Measurements from ENCODE around the gene GALK2.

The GALK2 gene

DNA sequence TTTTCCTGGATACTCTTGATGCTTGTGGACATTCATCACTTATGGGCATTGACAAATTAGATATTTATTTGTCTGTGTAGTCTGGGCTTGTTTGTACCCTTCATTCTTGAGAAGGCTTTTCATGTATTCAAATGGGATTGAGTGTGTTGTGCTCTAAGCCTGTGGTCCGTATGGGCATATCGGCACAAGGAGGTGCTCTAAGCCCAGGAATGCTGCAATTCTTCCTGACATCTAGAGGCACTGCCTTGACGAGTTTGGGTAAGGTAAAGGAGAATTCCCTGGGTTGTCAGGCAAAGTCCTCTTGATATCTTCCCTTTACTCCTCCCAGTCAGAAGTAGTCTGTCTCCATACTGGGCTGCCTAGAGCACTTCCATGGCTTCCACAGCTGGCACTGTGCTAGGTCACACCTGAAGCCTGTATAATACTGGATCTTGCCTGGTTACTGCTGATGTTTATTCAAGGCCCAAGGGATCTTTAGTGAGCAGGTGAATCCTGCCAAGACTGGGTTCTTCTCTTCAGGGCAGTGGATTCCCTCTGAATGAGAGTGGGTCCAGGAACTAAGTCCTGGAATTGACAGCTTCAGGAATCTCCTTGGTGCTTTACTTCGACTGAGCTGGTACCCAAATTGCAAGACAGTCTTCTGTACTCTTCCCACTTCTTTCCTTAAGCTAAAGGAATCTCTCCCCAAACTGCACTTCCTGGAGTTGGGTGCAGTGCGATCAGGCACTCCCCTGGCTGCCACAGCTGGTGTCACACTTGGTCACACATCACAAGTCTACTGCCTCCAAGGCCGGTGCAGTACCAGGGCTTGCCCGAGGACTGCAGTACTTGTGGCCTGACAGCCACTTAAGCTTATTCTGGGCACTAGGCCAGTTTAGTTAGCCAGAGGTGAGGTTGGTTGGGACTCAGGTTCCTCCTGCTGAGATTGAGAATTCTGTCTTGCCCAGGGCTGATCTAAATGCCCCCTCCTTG is 46.0 kb downstream of the GALK2 start:
- peaks cover 13 to 34% of the 10 kb centered on the region in 2 donors for H3K4me1 Mint-ChIP-seq (ENCODE audit: low read depth in 2 of 2)
- H3K27ac Mint-ChIP-seq: no peak overlapping the region
- H3K4me3 Mint-ChIP-seq: no peak overlapping the region
- no peaks in the 10 kb centered on the region for H3K27me3 Mint-ChIP-seq
- ATAC-seq (replicated peaks) (peak; percentile 68), DNase-seq (no peak)
- peaks cover 0 to 7% of the 10 kb centered on the region in 2 donors for H3K9me3 Mint-ChIP-seq
- H3K36me3 Mint-ChIP-seq (ENCODE audit: insufficient read depth): peaks cover 16% of the 10 kb centered on the region

GRCh38 chr15:49223536-49224274 is 53.7 kb downstream of the GALK2 start:
- Mint-ChIP-seq H3K4me3 (no peak overlapping the region), H3K36me3 (ENCODE audit: insufficient read depth) (peaks cover 10% of the 10 kb centered on the region), H3K27ac (no peak overlapping the region), H3K4me1 (ENCODE audit: low read depth in 2 of 2) (peaks cover 17 to 36% of the 10 kb centered on the region in 2 donors), H3K9me3 (peaks cover 2 to 9% of the 10 kb centered on the region in 2 donors), H3K27me3 (no peaks in the 10 kb centered on the region)
- ATAC-seq (replicated peaks) (no peak), DNase-seq (no peak)

- H3K27ac Mint-ChIP-seq: peak overlapping the region in 1 of 2 donors; percentile 49
- no peaks in the 10 kb centered on the region for H3K27me3 Mint-ChIP-seq
- ATAC-seq (replicated peaks) (no peak), DNase-seq (no peak)
- no peak overlapping the region for H3K4me3 Mint-ChIP-seq
- H3K9me3 Mint-ChIP-seq: peaks cover 2 to 9% of the 10 kb centered on the region in 2 donors
- no peaks in the 10 kb centered on the region for H3K36me3 Mint-ChIP-seq (ENCODE audit: insufficient read depth)
- peaks cover 26 to 42% of the 10 kb centered on the region in 2 donors for H3K4me1 Mint-ChIP-seq (ENCODE audit: low read depth in 2 of 2)
Measured at GRCh38 chr15:49225572-49226281, 55.7 kb downstream of the GALK2 start.

DNA sequence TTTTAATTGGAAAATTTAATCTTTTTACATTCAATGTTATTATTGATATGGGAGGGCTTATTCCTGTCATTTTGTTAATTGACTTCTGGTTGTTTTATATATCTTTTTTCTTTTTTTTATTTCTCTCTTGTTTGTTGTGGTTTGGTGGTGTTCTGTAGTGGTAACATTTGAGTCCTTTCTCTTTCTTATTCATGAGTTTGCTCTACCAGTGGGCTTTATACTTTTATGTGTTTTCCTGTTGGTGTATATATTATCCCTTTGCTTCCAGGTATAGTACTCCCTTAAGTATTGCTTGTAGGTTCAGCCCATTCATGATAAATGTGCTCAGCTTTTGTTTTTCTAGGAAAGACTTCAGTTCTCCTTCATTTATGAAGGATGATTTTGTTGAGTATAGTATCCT is 57.6 kb downstream of the GALK2 start:
- Mint-ChIP-seq H3K27ac (peak overlapping the region in 1 of 2 donors; percentile 42), H3K36me3 (ENCODE audit: insufficient read depth) (no peaks in the 10 kb centered on the region), H3K27me3 (no peaks in the 10 kb centered on the region), H3K9me3 (peaks cover 2 to 9% of the 10 kb centered on the region in 2 donors), H3K4me1 (ENCODE audit: low read depth in 2 of 2) (peaks cover 26 to 38% of the 10 kb centered on the region in 2 donors), H3K4me3 (no peak overlapping the region)
- no peak for DNase-seq
- no peak for ATAC-seq (replicated peaks)

GRCh38 chr15:49229922-49230321 is 59.9 kb downstream of the GALK2 start:
- ATAC-seq (replicated peaks) (no peak), DNase-seq (no peak)
- Mint-ChIP-seq H3K4me1 (ENCODE audit: low read depth in 2 of 2) (peaks cover 27 to 28% of the 10 kb centered on the region in 2 donors), H3K27me3 (no peaks in the 10 kb centered on the region), H3K4me3 (no peak overlapping the region), H3K9me3 (peaks cover 2 to 9% of the 10 kb centered on the region in 2 donors), H3K27ac (peak overlapping the region in 1 of 2 donors; percentile 30), H3K36me3 (ENCODE audit: insufficient read depth) (no peaks in the 10 kb centered on the region)

DNA sequence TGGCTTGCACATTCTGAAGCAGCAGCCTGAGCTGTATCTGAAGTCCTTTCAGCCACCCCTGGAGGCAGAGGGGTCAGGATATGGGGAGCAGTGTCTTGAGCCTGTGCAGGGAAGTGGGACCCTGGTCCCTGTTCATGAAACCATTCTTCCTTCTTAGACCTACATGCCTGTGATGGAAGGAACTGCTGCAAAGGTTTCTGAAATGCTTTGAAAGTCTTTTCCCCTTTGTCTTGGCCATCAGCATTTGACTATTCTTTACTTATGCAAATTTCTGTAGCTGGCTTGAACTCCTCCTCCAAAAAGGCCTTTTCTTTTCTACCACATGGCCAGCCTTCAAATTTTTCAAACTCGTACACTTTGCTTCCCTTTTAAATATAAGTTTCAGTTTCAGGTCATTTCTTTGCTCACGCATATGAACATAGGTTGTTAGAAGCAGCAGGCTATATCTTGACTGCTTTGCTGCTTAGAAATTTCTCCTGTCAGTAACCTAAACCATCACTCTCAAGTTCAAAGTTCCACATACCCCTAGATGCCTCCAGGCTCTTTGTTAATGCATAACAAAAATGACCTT is 62.3 kb downstream of the GALK2 start:
- Mint-ChIP-seq H3K4me3 (no peak overlapping the region), H3K27me3 (no peaks in the 10 kb centered on the region), H3K9me3 (peaks cover 2 to 7% of the 10 kb centered on the region in 2 donors), H3K27ac (no peak overlapping the region), H3K36me3 (ENCODE audit: insufficient read depth) (no peaks in the 10 kb centered on the region), H3K4me1 (ENCODE audit: low read depth in 2 of 2) (peaks cover 15 to 23% of the 10 kb centered on the region in 2 donors)
- DNase-seq (no peak), ATAC-seq (replicated peaks) (no peak)

- H3K4me3 Mint-ChIP-seq: no peak overlapping the region
- H3K27ac Mint-ChIP-seq: peak overlapping the region; percentile 61 to 80
- H3K27me3 Mint-ChIP-seq: no peaks in the 10 kb centered on the region
- no peaks in the 10 kb centered on the region for H3K36me3 Mint-ChIP-seq (ENCODE audit: insufficient read depth)
- peaks cover 4 to 11% of the 10 kb centered on the region in 2 donors for H3K4me1 Mint-ChIP-seq (ENCODE audit: low read depth in 2 of 2)
- no peaks in the 10 kb centered on the region for H3K9me3 Mint-ChIP-seq
- ATAC-seq (replicated peaks) (peak; percentile 81), DNase-seq (peak; percentile 26 to 49 (median 43))
Measured at GRCh38 chr15:49235446-49236124, 65.5 kb downstream of the GALK2 start.

DNA sequence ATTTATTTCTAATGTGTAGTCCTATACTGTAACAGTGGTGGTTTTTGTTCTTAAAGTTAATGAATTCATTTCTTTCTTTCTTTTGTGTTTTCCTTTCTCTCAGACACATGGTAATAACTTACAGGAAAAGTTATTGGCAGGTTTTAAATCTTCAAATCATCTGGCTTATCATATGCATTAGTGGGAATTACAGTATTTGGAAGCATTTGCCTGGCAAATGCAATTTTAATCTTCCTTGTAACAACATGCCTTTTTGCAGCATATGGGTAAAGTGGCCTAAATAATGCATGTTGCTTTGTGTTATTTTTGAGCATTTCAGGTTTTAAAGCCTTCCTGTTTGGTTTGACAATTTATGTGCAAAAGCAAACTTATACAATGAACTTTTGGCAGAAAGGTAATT is 66.8 kb downstream of the GALK2 start:
- DNase-seq (no peak), ATAC-seq (replicated peaks) (no peak)
- H3K4me1 Mint-ChIP-seq (ENCODE audit: low read depth in 2 of 2): peaks cover 4 to 11% of the 10 kb centered on the region in 2 donors
- H3K27ac Mint-ChIP-seq: no peak overlapping the region
- no peaks in the 10 kb centered on the region for H3K9me3 Mint-ChIP-seq
- no peaks in the 10 kb centered on the region for H3K36me3 Mint-ChIP-seq (ENCODE audit: insufficient read depth)
- H3K4me3 Mint-ChIP-seq: no peak overlapping the region
- H3K27me3 Mint-ChIP-seq: no peaks in the 10 kb centered on the region

DNA sequence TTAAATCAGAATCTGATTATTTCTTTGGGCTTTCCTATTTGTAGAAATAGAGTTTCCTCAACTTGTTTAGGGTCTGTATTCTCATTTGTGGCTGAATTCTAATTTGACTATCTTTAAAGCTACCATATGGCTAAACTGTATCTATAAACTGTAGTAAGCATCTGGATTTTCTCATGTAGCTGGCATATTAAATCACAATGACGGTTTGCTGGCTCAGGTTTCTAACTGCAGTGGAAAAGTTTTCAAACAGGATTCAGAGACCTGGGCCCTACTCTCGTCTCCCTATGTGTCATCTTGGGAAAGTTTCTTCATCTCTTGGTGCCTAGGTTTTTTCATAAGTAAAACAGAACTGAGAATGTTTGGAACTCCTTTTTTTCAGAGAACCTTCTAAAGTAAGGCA is 68.3 kb downstream of the GALK2 start:
- ATAC-seq (replicated peaks) (no peak), DNase-seq (no peak)
- no peaks in the 10 kb centered on the region for H3K9me3 Mint-ChIP-seq
- H3K4me3 Mint-ChIP-seq: no peak overlapping the region
- no peaks in the 10 kb centered on the region for H3K27me3 Mint-ChIP-seq
- peaks cover 4 to 11% of the 10 kb centered on the region in 2 donors for H3K4me1 Mint-ChIP-seq (ENCODE audit: low read depth in 2 of 2)
- H3K36me3 Mint-ChIP-seq (ENCODE audit: insufficient read depth): peaks cover 5% of the 10 kb centered on the region
- no peak overlapping the region for H3K27ac Mint-ChIP-seq

DNA sequence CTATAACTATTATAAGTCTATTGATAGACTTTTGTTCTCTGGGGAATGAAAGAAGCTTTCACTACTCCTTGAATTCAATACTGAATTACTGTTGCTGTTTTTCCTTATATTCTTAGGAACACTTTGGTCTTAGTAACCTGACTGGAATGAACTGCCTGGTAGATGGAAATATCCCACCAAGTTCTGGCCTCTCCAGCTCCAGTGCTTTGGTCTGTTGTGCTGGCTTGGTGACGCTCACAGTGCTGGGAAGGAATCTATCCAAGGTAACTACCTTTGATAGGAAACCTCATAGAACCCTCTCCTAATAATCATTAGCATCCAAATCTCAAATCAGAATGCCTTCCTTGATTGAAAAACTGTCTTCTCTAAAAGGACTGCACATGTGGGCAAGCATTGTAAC is 69.1 kb downstream of the GALK2 start:
- Mint-ChIP-seq H3K4me1 (ENCODE audit: low read depth in 2 of 2) (peaks cover 4 to 11% of the 10 kb centered on the region in 2 donors), H3K4me3 (no peak overlapping the region), H3K36me3 (ENCODE audit: insufficient read depth) (peaks cover 5% of the 10 kb centered on the region), H3K27ac (no peak overlapping the region), H3K9me3 (no peaks in the 10 kb centered on the region), H3K27me3 (no peaks in the 10 kb centered on the region)
- DNase-seq: no peak
- no peak for ATAC-seq (replicated peaks)

DNA sequence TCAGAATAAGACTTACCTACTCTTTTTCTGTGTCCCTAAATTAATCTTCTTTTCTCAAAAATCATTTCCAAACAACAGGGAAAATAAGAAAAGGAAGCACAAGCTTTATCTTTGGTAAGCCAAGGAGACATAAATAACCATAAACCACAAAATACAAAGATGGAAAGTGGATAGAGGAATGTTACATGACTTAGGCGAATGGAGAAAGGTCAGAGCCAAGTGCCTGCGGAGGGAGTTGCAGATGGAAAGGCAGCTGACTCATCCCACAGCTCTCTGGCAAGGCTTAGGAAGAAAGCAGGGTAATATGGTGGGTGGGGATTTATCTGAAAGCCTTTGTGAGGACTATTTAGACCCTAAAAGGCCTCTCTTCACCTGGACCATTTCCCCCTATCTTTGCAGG is 72.8 kb downstream of the GALK2 start:
- no peak for DNase-seq
- H3K27ac Mint-ChIP-seq: no peak overlapping the region
- H3K36me3 Mint-ChIP-seq (ENCODE audit: insufficient read depth): peaks cover 5% of the 10 kb centered on the region
- H3K9me3 Mint-ChIP-seq: no peaks in the 10 kb centered on the region
- H3K4me1 Mint-ChIP-seq (ENCODE audit: low read depth in 2 of 2): peaks cover 0 to 8% of the 10 kb centered on the region in 2 donors
- no peak for ATAC-seq (replicated peaks)
- H3K4me3 Mint-ChIP-seq: no peak overlapping the region
- H3K27me3 Mint-ChIP-seq: no peaks in the 10 kb centered on the region

DNA sequence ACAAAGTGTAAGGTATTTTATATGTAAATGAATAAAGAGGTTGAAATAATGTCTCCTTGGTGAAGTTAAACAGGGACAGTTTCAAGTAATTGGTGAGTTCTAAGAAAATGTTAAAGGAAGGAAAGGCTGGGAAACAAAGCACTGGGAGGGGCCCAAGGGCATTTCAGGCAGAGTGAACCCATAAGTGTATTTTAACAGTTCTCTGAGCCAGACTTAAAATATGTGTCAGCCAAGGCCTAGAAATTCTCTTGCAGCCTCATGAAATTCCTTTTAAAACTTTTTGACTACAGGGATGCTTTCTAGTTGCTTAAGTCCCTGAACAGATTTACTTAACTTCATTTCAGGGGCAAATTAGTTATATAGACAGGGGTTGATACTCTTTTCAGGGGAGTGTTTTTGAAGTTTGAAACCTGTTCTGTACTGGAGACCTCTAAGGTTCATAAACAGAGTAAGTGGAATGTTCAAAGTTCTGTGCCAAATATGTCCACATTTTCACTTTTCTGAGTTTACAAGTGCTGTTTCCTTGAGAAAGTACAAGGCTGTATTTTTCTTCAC is 77.6 kb downstream of the GALK2 start:
- Mint-ChIP-seq H3K4me1 (ENCODE audit: low read depth in 2 of 2) (peaks cover 0 to 16% of the 10 kb centered on the region in 2 donors), H3K36me3 (ENCODE audit: insufficient read depth) (peaks cover 5% of the 10 kb centered on the region), H3K4me3 (no peak overlapping the region), H3K9me3 (no peaks in the 10 kb centered on the region), H3K27me3 (no peaks in the 10 kb centered on the region), H3K27ac (peak overlapping the region in 1 of 2 donors; percentile 21)
- no peak for DNase-seq
- ATAC-seq (replicated peaks): no peak

Measured in effector memory CD8-positive, alpha-beta T cell (primary cell).